Panc1 (cell line): ENCODE results near the gene AVPI1. TPM values are rescaled to one million over a fixed set of nuclear protein-coding genes. Genes with fewer than 3 reads are reported as not detected.

Source experiments
- ATAC-seq: fragments of 200-7000 bp; cut with Tn5 transposase; 2 replicates; pipeline ENCODE4 v1.9.1; 2020; ENCODE audit warnings: mild to moderate bottlenecking, moderate library complexity
- BruUV-seq: library from RNA; stranded (reverse); fragments of 400-500 nt; replicated peaks from 2 replicates; lab custom pipeline; 2021; lab: Mats Ljungman, UMichigan
- CTCF ChIA-PET: fragments of 300-600 bp; sonication (Branson Sonifier 250); formaldehyde crosslinking; loops from one replicate; lab custom pipeline; 2022; ENCODE audit warnings: antibody characterized with exemption; lab: Charles Lee
- POLR2A ChIA-PET: fragments of 300-600 bp; sonication (Branson Sonifier 250); formaldehyde crosslinking; loops from one replicate; lab custom pipeline; 2022; ENCODE audit warnings: antibody characterized with exemption; lab: Charles Lee
- DNase-seq: peaks from one replicate; pipeline ENCODE4 v3.0.0-alpha.2; 2010; ENCODE audit warnings: low read depth, low spot score
- H3K27ac ChIP-seq: 2 replicates; pipeline ENCODE4 v1.5.1; 2011; ENCODE audit warnings: mild to moderate bottlenecking, low read length, inconsistent platforms
- H3K27me3 ChIP-seq: fragments of 200-500 bp; sonication (Bioruptor generic); 2 replicates; pipeline ENCODE4 v1.6.0; 2014; ENCODE audit warnings: low read length, inconsistent platforms; ENCODE audit not compliant: control insufficient read depth, insufficient read depth
- H3K36me3 ChIP-seq: fragments of 200-500 bp; sonication (Bioruptor generic); 2 replicates; pipeline ENCODE4 v1.5.1; 2014; ENCODE audit warnings: inconsistent platforms, mild to moderate bottlenecking, low read length, moderate library complexity; ENCODE audit not compliant: control insufficient read depth, insufficient read depth
- H3K4me1 ChIP-seq: 2 replicates; pipeline ENCODE4 v1.5.1; 2011; ENCODE audit warnings: inconsistent platforms, mild to moderate bottlenecking, low read length, moderate library complexity; ENCODE audit not compliant: control insufficient read depth, insufficient read depth
- H3K4me3 ChIP-seq, 2 experiments: 2 replicates each; pipeline ENCODE4 v1.5.1; 2011 to 2012; ENCODE audit warnings: low read depth in 2 of 2, low read length in 2 of 2, mild to moderate bottlenecking in 2 of 2, inconsistent platforms in 1 of 2, moderate library complexity in 1 of 2
- H3K9me3 ChIP-seq: fragments of 200-500 bp; sonication (Bioruptor generic); 2 replicates; pipeline ENCODE4 v1.5.1; 2014; ENCODE audit warnings: low read depth, mild to moderate bottlenecking, inconsistent platforms, low read length, moderate library complexity; ENCODE audit not compliant: control insufficient read depth, insufficient read depth
- POLR2AphosphoS5 ChIP-seq: IDR thresholded peaks from 2 replicates; pipeline ENCODE4 v1.6.1; 2012; ENCODE audit warnings: mild to moderate bottlenecking, low read depth, low read length, moderate library complexity
- SIN3A ChIP-seq: IDR thresholded peaks from 2 replicates; pipeline ENCODE4 v1.6.1; 2012; ENCODE audit warnings: low read depth, mild to moderate bottlenecking, low read length, moderate library complexity, borderline replicate concordance; ENCODE audit not compliant: insufficient read depth
- TCF7L2 ChIP-seq: IDR thresholded peaks from 2 replicates; pipeline ENCODE4 v1.6.1; 2011; ENCODE audit warnings: mild to moderate bottlenecking, low read depth, low read length, inconsistent platforms
- in situ Hi-C: cut with HindIII; loops from 2 replicates; pipeline ENCODE4 v1.10.0; 2016; ENCODE audit warnings: low sequenced_read_pairs, low pct_unique_long_range_greater_than_20kb
- intact Hi-C: fragments of 100-400 bp; cut with micrococcal nuclease; formaldehyde crosslinking; loops from one replicate; pipeline ENCODE4 v1.10.0; 2022; ENCODE audit not compliant: unreplicated experiment
- total RNA-seq: library from RNA; stranded (reverse); gene quantifications from one replicate; pipeline ENCODE4 v1.2.1, GENCODE V29; 2021; ENCODE audit not compliant: unreplicated experiment
- TF ChIP-seq, protein P1 (sequence below), 2 experiments: IDR thresholded peaks; 2 replicates each; pipeline ENCODE4 v1.6.1; 2011 to 2012; ENCODE audit warnings: low read depth in 2 of 2, control low read depth in 1 of 2, low read length in 1 of 2, mild to moderate bottlenecking in 1 of 2, moderate library complexity in 1 of 2; ENCODE audit not compliant: insufficient read depth in 1 of 2
- TF ChIP-seq, protein P2 (sequence below): fragments of 450-650 bp; IDR thresholded peaks from 2 replicates; pipeline ENCODE4 v1.5.1; 2017; ENCODE audit warnings: mild to moderate bottlenecking

The AVPI1 gene
- total RNA-seq, 1 experiment from 2014 or later: 8.0 TPM

DNA sequence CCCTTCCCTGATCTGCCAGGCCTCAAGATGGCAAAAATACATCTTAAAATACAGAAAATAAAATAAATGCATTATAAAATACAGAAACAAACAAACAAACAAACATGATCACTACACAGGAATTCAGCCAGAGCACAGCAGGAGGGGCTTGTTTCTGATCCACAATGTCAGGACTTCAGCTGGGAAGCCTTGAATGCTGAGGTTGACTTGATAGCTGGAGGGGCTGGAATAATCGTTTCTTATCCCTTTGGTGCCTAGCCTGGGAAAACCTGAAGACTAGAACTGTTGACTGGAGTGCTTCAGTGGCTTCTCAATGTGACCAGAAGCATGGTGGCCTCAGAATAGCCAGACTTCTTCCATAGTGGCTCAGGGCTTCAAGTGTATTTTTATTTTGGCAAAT is 17.3 kb upstream of the AVPI1 start:
- Histone ChIP-seq H3K27me3 (no peaks in the 10 kb centered on the region), H3K9me3 (no peaks in the 10 kb centered on the region), H3K4me1 (no peaks in the 10 kb centered on the region), H3K4me3 (no peak overlapping the region), H3K36me3 (no peaks in the 10 kb centered on the region), H3K27ac (no peak overlapping the region)
- ChIA-PET CTCF (no interaction called here), POLR2A (interaction anchor here (0.6 kb wide), 1 partner anchor 32 kb away, joined by 3 read pairs; the partner anchor contains the start of gene ZFYVE27)
- BruUV-seq: no TSS peak
- intact Hi-C loops: no loop called here
- DNase-seq (no peak), ATAC-seq (no peak)
- TF ChIP-seq SIN3A: no peak
- TF ChIP-seq, protein P1, sequence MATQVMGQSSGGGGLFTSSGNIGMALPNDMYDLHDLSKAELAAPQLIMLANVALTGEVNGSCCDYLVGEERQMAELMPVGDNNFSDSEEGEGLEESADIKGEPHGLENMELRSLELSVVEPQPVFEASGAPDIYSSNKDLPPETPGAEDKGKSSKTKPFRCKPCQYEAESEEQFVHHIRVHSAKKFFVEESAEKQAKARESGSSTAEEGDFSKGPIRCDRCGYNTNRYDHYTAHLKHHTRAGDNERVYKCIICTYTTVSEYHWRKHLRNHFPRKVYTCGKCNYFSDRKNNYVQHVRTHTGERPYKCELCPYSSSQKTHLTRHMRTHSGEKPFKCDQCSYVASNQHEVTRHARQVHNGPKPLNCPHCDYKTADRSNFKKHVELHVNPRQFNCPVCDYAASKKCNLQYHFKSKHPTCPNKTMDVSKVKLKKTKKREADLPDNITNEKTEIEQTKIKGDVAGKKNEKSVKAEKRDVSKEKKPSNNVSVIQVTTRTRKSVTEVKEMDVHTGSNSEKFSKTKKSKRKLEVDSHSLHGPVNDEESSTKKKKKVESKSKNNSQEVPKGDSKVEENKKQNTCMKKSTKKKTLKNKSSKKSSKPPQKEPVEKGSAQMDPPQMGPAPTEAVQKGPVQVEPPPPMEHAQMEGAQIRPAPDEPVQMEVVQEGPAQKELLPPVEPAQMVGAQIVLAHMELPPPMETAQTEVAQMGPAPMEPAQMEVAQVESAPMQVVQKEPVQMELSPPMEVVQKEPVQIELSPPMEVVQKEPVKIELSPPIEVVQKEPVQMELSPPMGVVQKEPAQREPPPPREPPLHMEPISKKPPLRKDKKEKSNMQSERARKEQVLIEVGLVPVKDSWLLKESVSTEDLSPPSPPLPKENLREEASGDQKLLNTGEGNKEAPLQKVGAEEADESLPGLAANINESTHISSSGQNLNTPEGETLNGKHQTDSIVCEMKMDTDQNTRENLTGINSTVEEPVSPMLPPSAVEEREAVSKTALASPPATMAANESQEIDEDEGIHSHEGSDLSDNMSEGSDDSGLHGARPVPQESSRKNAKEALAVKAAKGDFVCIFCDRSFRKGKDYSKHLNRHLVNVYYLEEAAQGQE (IDR thresholded peaks at IDR 0.05; ENCODE audit: insufficient read depth in 1 of 2, low read depth in 2 of 2, low read length in 1 of 2): no peak
- no peak for TF ChIP-seq POLR2AphosphoS5
- TF ChIP-seq TCF7L2: no peak
- TF ChIP-seq, protein P2, sequence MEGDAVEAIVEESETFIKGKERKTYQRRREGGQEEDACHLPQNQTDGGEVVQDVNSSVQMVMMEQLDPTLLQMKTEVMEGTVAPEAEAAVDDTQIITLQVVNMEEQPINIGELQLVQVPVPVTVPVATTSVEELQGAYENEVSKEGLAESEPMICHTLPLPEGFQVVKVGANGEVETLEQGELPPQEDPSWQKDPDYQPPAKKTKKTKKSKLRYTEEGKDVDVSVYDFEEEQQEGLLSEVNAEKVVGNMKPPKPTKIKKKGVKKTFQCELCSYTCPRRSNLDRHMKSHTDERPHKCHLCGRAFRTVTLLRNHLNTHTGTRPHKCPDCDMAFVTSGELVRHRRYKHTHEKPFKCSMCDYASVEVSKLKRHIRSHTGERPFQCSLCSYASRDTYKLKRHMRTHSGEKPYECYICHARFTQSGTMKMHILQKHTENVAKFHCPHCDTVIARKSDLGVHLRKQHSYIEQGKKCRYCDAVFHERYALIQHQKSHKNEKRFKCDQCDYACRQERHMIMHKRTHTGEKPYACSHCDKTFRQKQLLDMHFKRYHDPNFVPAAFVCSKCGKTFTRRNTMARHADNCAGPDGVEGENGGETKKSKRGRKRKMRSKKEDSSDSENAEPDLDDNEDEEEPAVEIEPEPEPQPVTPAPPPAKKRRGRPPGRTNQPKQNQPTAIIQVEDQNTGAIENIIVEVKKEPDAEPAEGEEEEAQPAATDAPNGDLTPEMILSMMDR: no peak
- in situ Hi-C loops: no loop called here

DNA sequence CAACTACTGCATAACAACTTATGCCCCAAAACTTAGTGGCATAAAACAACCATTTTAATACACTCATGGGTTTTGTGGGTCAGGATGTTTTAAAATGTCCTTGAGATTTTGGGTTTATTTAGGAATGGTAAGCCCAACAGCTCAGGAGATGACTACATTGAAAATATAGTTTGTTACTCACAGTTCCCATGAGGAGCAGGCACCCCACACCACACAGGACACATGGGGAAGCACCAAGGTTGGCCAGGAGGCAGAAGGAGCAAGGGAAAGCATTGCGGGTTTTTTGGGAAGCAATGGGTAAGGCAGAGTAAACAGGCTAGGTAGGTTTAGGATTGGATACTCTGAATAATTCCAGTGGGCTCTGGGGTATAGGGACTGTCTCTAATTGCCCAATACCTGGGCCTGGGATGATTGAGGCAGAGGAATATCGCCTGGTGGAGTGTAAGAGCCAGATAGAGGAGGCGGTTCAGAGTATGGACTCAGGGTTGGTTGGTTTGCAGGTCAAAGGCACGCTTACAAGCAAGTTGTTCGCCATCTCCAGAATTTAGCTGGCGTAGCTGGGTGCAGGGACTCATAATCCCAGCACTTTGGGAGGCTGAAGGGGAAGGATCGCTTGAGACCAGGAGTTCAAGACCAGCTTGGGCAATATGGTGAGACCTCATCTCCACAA is 16.5 kb upstream of the AVPI1 start:
- no peak for TF ChIP-seq SIN3A
- no peak for TF ChIP-seq POLR2AphosphoS5
- TF ChIP-seq TCF7L2: no peak
- TF ChIP-seq, protein P1 (IDR thresholded peaks at IDR 0.05; ENCODE audit: insufficient read depth in 1 of 2, low read depth in 2 of 2, low read length in 1 of 2): no peak
- TF ChIP-seq, protein P2: no peak
- no peaks in the 10 kb centered on the region for H3K4me1 ChIP-seq
- intact Hi-C loops (no loop called here), in situ Hi-C loops (no loop called here)
- ChIA-PET CTCF (interaction anchor here (0.5 to 0.6 kb wide), 2 partner anchors 20 to 27 kb away, joined by 3 to 5 read pairs; no protein-coding TSS in a partner anchor), POLR2A (interaction anchor here (0.6 kb wide), 1 partner anchor 33 kb away, joined by 3 read pairs; the partner anchor contains the start of gene ZFYVE27)
- DNase-seq: no peak
- ATAC-seq: no peak
- H3K4me3 ChIP-seq: no peak overlapping the region
- no peaks in the 10 kb centered on the region for H3K27me3 ChIP-seq
- H3K27ac ChIP-seq: no peak overlapping the region
- no peaks in the 10 kb centered on the region for H3K36me3 ChIP-seq
- BruUV-seq: no TSS peak
- H3K9me3 ChIP-seq: no peaks in the 10 kb centered on the region
